GM23338 (cell line): Measurements from ENCODE around the gene RNU5D-1. TPM values are rescaled to one million over a fixed set of nuclear protein-coding genes. Genes with fewer than 3 reads are reported as not detected.

Experiments
- ATAC-seq: fragments of 200-7000 bp; cut with Tn5 transposase; 3 replicates; pipeline ENCODE4 v1.9.1; 2020
- DNase-seq: peaks from one replicate; pipeline ENCODE4 v3.0.0-alpha.2; 2015; ENCODE audit warnings: low spot score
- H2AFZ ChIP-seq: fragments of 200-600 bp; sonication (generic); 2 replicates; pipeline ENCODE4 v1.8.0; 2016; ENCODE audit warnings: antibody characterized with exemption, mild to moderate bottlenecking, moderate library complexity
- H3F3A ChIP-seq: fragments of 200-600 bp; sonication (generic); replicated peaks from 2 replicates; pipeline ENCODE4 v1.8.0; 2017; ENCODE audit warnings: antibody characterized with exemption, mixed run types, low read depth
- H3K27ac ChIP-seq: fragments of 200-600 bp; sonication (generic); 2 replicates; pipeline ENCODE4 v1.6.1; 2016; ENCODE audit warnings: low read depth
- H3K27me3 ChIP-seq: fragments of 200-600 bp; sonication (generic); 2 replicates; pipeline ENCODE4 v1.8.0; 2016; ENCODE audit warnings: mild to moderate bottlenecking, mixed run types, moderate library complexity; ENCODE audit not compliant: insufficient read depth
- H3K36me3 ChIP-seq: fragments of 200-600 bp; sonication (generic); 2 replicates; pipeline ENCODE4 v1.8.0; 2016; ENCODE audit warnings: mild to moderate bottlenecking; ENCODE audit not compliant: insufficient read depth
- H3K4me1 ChIP-seq: fragments of 200-600 bp; sonication (generic); 2 replicates; pipeline ENCODE4 v1.8.0; 2016; ENCODE audit warnings: mild to moderate bottlenecking, moderate library complexity; ENCODE audit not compliant: insufficient read depth
- H3K4me2 ChIP-seq: fragments of 200-600 bp; sonication (generic); 2 replicates; pipeline ENCODE4 v1.7.1; 2017; ENCODE audit warnings: mixed run types
- H3K4me3 ChIP-seq: fragments of 200-600 bp; sonication (generic); 2 replicates; pipeline ENCODE4 v1.6.1; 2016; ENCODE audit warnings: mixed run types
- H3K79me2 ChIP-seq: fragments of 200-600 bp; sonication (generic); replicated peaks from 2 replicates; pipeline ENCODE4 v1.8.0; 2017; ENCODE audit warnings: mild to moderate bottlenecking; ENCODE audit not compliant: insufficient read depth
- H3K9me2 ChIP-seq: fragments of 200-600 bp; sonication (generic); 2 replicates; pipeline ENCODE4 v1.8.0; 2017; ENCODE audit not compliant: insufficient read depth
- H4K20me1 ChIP-seq: fragments of 200-600 bp; sonication (generic); replicated peaks from 2 replicates; pipeline ENCODE4 v1.8.0; 2017; ENCODE audit warnings: mild to moderate bottlenecking; ENCODE audit not compliant: insufficient read depth
- H3K27ac Mint-ChIP-seq: 2 replicates; pipeline ENCODE4 v1.8.0; 2020; ENCODE audit warnings: inconsistent platforms, mild to moderate bottlenecking, moderate library complexity, mixed read lengths
- H3K27me3 Mint-ChIP-seq: 3 replicates; pipeline ENCODE4 v1.8.0; 2022; ENCODE audit warnings: low read depth, mild to moderate bottlenecking, moderate library complexity, mixed read lengths, inconsistent platforms; ENCODE audit not compliant: insufficient read depth, poor library complexity
- H3K36me3 Mint-ChIP-seq: 3 replicates; pipeline ENCODE4 v1.8.0; 2021; ENCODE audit warnings: low read depth, mild to moderate bottlenecking, inconsistent platforms, moderate library complexity, mixed read lengths
- H3K4me1 Mint-ChIP-seq: 3 replicates; pipeline ENCODE4 v1.8.0; 2020; ENCODE audit warnings: mild to moderate bottlenecking, inconsistent platforms, mixed read lengths
- H3K4me3 Mint-ChIP-seq: 3 replicates; pipeline ENCODE4 v1.8.0; 2021; ENCODE audit warnings: moderate library complexity, mild to moderate bottlenecking, inconsistent platforms, mixed read lengths
- H3K9me3 Mint-ChIP-seq: 3 replicates; pipeline ENCODE4 v1.8.0; 2020; ENCODE audit warnings: moderate library complexity, mild to moderate bottlenecking, inconsistent platforms, mixed read lengths
- CREB1 ChIP-seq: fragments of 250-450 bp; sonication (Bioruptor Pico); IDR thresholded peaks from 2 replicates; pipeline ENCODE4 v1.5.0; 2020; ENCODE audit warnings: low read depth, mild to moderate bottlenecking, moderate library complexity
- CTCF ChIP-seq, 2 experiments: fragments of 200-600 bp in 1 of 2; sonication (generic) in 1 of 2; conservative IDR thresholded peaks; 2 replicates each; pipeline versions ENCODE4 v1.5.1 to v1.6.1; 2016 to 2017; ENCODE audit warnings: antibody characterized with exemption in 2 of 2, low read depth in 2 of 2, mild to moderate bottlenecking in 2 of 2, moderate library complexity in 1 of 2
- EZH2 ChIP-seq: fragments of 200-600 bp; sonication (generic); IDR thresholded peaks from one replicate; pipeline ENCODE4 v1.8.0; 2017; ENCODE audit warnings: antibody characterized with exemption, mild to moderate bottlenecking, low read depth; ENCODE audit not compliant: unreplicated experiment
- EZH2phosphoT487 ChIP-seq: fragments of 200-600 bp; sonication (generic); IDR thresholded peaks from one replicate; pipeline ENCODE4 v1.8.1; 2018; ENCODE audit warnings: antibody characterized with exemption; ENCODE audit not compliant: unreplicated experiment
- JUNB ChIP-seq: IDR thresholded peaks from one replicate; pipeline ENCODE4 v1.6.1; 2016; ENCODE audit warnings: antibody characterized with exemption; ENCODE audit not compliant: unreplicated experiment
- NANOG ChIP-seq: IDR thresholded peaks from 2 replicates; pipeline ENCODE4 v1.6.1; 2016; ENCODE audit warnings: antibody characterized with exemption, borderline replicate concordance
- POLR2AphosphoS5 ChIP-seq: IDR thresholded peaks from 2 replicates; pipeline ENCODE4 v1.6.1; 2016; ENCODE audit warnings: antibody characterized with exemption, low read depth
- REST ChIP-seq: IDR thresholded peaks from one replicate; pipeline ENCODE4 v1.6.1; 2018; ENCODE audit warnings: antibody characterized with exemption; ENCODE audit not compliant: unreplicated experiment
- STAT1 ChIP-seq: IDR thresholded peaks from one replicate; pipeline ENCODE4 v1.6.1; 2016; ENCODE audit warnings: antibody characterized with exemption; ENCODE audit not compliant: unreplicated experiment
- ZNF114 ChIP-seq: fragments of 250-450 bp; sonication (Bioruptor Pico); IDR thresholded peaks from 2 replicates; pipeline ENCODE4 v1.5.0; 2020; ENCODE audit warnings: mild to moderate bottlenecking, moderate library complexity
- ZNF331 ChIP-seq: fragments of 250-450 bp; sonication (Bioruptor Pico); IDR thresholded peaks from 2 replicates; pipeline ENCODE4 v1.5.0; 2020; ENCODE audit warnings: low read depth, mild to moderate bottlenecking, moderate library complexity
- ZNF462 ChIP-seq: fragments of 250-450 bp; sonication (Bioruptor Pico); IDR thresholded peaks from 2 replicates; pipeline ENCODE4 v1.5.0; 2020; ENCODE audit warnings: mild to moderate bottlenecking, moderate library complexity
- polyA plus RNA-seq: library from polyadenylated mRNA; unstranded; fragments of >200 nt; fragmentation: Nextera tagmentation; extraction: Ambion mirVana; gene quantifications from 2 replicates; pipeline ENCODE4 v1.2.1, GENCODE V29; 2016
- total RNA-seq: library from RNA; depleted of rRNA; stranded (reverse); fragments of >200 nt; shearing (Covaris generic); gene quantifications from 2 replicates; pipeline ENCODE4 v1.2.3, GENCODE V29; 2014
- TF ChIP-seq, protein P1 (sequence below): IDR thresholded peaks from 2 replicates; pipeline ENCODE4 v1.6.1; 2016; ENCODE audit warnings: antibody characterized with exemption

The RNU5D-1 gene
- total and polyA plus RNA-seq, 2 experiments from 2014 or later: not detected

DNA sequence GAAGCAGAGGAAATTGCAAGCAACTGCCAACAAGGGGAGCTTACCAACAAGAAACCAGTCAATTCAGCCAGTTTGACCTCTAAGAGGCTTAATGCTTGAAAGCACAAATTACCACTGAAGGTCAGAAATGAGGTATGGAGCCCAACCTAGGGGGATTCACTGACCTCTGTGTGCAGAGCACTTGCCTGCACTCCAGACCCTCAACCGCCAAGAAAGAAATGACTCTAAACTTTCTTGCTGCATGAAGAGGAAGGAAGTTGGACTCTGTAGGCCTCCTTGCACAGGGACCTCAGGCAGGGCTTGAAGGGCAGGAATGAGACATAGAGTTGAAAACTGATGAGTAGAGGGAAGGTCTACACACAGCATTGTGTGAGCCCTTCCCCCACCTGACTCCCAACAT, 46.4 kb downstream of the RNU5D-1 start:
- Mint-ChIP-seq H3K9me3 (no peaks in the 10 kb centered on the region), H3K27ac (no peak overlapping the region), H3K27me3 (peaks cover 10% of the 10 kb centered on the region), H3K36me3 (no peaks in the 10 kb centered on the region; the same call in 2 of the 3 replicates), H3K4me3 (no peak overlapping the region), H3K4me1 (peaks cover 37% of the 10 kb centered on the region)
- Histone ChIP-seq H2AFZ (no peak overlapping the region), H3K4me2 (no peak overlapping the region), H4K20me1 (0 out of 2 replicates have a peak, but pooled peaks cover 3% of the 10 kb centered on the region), H3K27ac (no peak overlapping the region), H3K9me2 (no peaks in the 10 kb centered on the region), H3K79me2 (no peaks in the 10 kb centered on the region), H3K4me3 (no peak overlapping the region), H3K4me1 (peaks cover 35% of the 10 kb centered on the region), H3K27me3 (no peaks in the 10 kb centered on the region), H3F3A (0 out of 2 replicates have a peak, but pooled peaks cover 3% of the 10 kb centered on the region), H3K36me3 (no peaks in the 10 kb centered on the region)
- ATAC-seq (no peak), DNase-seq (no peak)
- TF ChIP-seq ZNF114 (CRISPR knock-in tag) (no peak), CREB1 (no peak), STAT1 (no peak), JUNB (no peak), EZH2 (no peak), EZH2phosphoT487 (no peak), CTCF (conservative IDR thresholded peaks at IDR 0.05; ENCODE audit: low read depth in 2 of 2) (no peak), ZNF462 (no peak), ZNF331 (no peak), NANOG (no peak), REST (no peak), POLR2AphosphoS5 (no peak)
- TF ChIP-seq, protein P1, sequence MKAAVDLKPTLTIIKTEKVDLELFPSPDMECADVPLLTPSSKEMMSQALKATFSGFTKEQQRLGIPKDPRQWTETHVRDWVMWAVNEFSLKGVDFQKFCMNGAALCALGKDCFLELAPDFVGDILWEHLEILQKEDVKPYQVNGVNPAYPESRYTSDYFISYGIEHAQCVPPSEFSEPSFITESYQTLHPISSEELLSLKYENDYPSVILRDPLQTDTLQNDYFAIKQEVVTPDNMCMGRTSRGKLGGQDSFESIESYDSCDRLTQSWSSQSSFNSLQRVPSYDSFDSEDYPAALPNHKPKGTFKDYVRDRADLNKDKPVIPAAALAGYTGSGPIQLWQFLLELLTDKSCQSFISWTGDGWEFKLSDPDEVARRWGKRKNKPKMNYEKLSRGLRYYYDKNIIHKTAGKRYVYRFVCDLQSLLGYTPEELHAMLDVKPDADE: no peak
